HepG2 (cell line): Measurements from ENCODE around the gene CNKSR3. TPM values are rescaled to one million over a fixed set of nuclear protein-coding genes. Genes with fewer than 3 reads are reported as not detected.

ENCODE experiments used
- CHD4 ChIP-seq: fragments of 200-600 bp; sonication (generic); IDR thresholded peaks from 2 replicates; pipeline ENCODE4 v1.7.0; 2017; ENCODE audit warnings: mild to moderate bottlenecking, low read length, borderline replicate concordance
- POLR2G ChIP-seq: fragments of 200-400 bp; formaldehyde crosslinking; IDR thresholded peaks from 2 replicates; pipeline ENCODE4 v1.6.1; 2018; ENCODE audit warnings: mild to moderate bottlenecking, low read depth, low read length, moderate library complexity
- RXRA ChIP-seq: sonication (generic); formaldehyde crosslinking; IDR thresholded peaks from 2 replicates; pipeline ENCODE4 v1.5.1; 2020; ENCODE audit warnings: missing genetic modification reagents
- ZNF282 ChIP-seq: fragments of 450-650 bp; IDR thresholded peaks from 2 replicates; pipeline ENCODE4 v1.6.1; 2018; ENCODE audit not compliant: partially characterized antibody
- ZNF296 ChIP-seq: sonication (generic); formaldehyde crosslinking; conservative IDR thresholded peaks from 2 replicates; pipeline ENCODE4 v1.5.0; 2020; ENCODE audit warnings: mild to moderate bottlenecking, missing genetic modification reagents
- ZNF430 ChIP-seq: sonication (generic); formaldehyde crosslinking; IDR thresholded peaks from 2 replicates; pipeline ENCODE4 v1.9.0; 2021; ENCODE audit warnings: mild to moderate bottlenecking, missing genetic modification reagents
- ZNF569 ChIP-seq: sonication (generic); formaldehyde crosslinking; IDR thresholded peaks from 2 replicates; pipeline ENCODE4 v1.5.0; 2020; ENCODE audit warnings: mild to moderate bottlenecking, missing genetic modification reagents, moderate library complexity, borderline replicate concordance
- ZSCAN22 ChIP-seq: sonication (generic); formaldehyde crosslinking; IDR thresholded peaks from 2 replicates; pipeline ENCODE4 v1.4.0; 2020; ENCODE audit warnings: mild to moderate bottlenecking, missing genetic modification reagents
- ZSCAN29 ChIP-seq: sonication (generic); formaldehyde crosslinking; conservative IDR thresholded peaks from 2 replicates; pipeline ENCODE4 v1.4.0; 2020; ENCODE audit warnings: mild to moderate bottlenecking, missing genetic modification reagents
- polyA plus RNA-seq, 8 experiments: library from polyadenylated mRNA; depleted of rRNA in 3 of 8; stranded (reverse) in 7 of 8; unstranded in 1 of 8; fragments of >200 nt; fragmentation: Illumina TruSeq in 4 of 8; extraction: Trizol in 4 of 8; gene quantifications; 2 replicates each; pipeline versions ENCODE4 v1.2.1 to v1.2.3, GENCODE V29; 2011 to 2016; ENCODE audit warnings: low read depth in 4 of 8, missing spikeins in 1 of 8, mixed read lengths in 1 of 8; ENCODE audit not compliant: insufficient read depth in 1 of 8
- total RNA-seq, 5 experiments: library from RNA; depleted of rRNA; stranded (reverse); fragments of >200 nt; fragmentation: Illumina TruSeq; extraction: Trizol; gene quantifications; 2 replicates each; pipeline ENCODE4 v1.2.3, GENCODE V29; 2016; ENCODE audit warnings: low read depth in 1 of 5
- TF ChIP-seq, protein P1 (sequence below): sonication (generic); formaldehyde crosslinking; IDR thresholded peaks from 2 replicates; pipeline ENCODE4 v1.5.1; 2020; ENCODE audit warnings: missing genetic modification reagents, mild to moderate bottlenecking, borderline replicate concordance
- TF ChIP-seq, protein P2 (sequence below): IDR thresholded peaks from 2 replicates; pipeline ENCODE4 v1.6.1; 2016; ENCODE audit warnings: missing compliant biosample characterization, missing genetic modification reagents, borderline replicate concordance
- TF ChIP-seq, protein P3 (sequence below): sonication (generic); formaldehyde crosslinking; IDR thresholded peaks from 2 replicates; pipeline ENCODE4 v1.5.0; 2020; ENCODE audit warnings: mild to moderate bottlenecking, missing genetic modification reagents
- TF ChIP-seq, protein P4 (sequence below): sonication (generic); formaldehyde crosslinking; IDR thresholded peaks from 2 replicates; pipeline ENCODE4 v1.5.0; 2020; ENCODE audit warnings: missing genetic modification reagents, mild to moderate bottlenecking, borderline replicate concordance
- TF ChIP-seq, protein P5 (sequence below): sonication (generic); formaldehyde crosslinking; IDR thresholded peaks from 2 replicates; pipeline ENCODE4 v1.4.0; 2020; ENCODE audit warnings: missing genetic modification reagents, mild to moderate bottlenecking, borderline replicate concordance
- TF ChIP-seq, protein P6 (sequence below): sonication (generic); formaldehyde crosslinking; IDR thresholded peaks from 2 replicates; pipeline ENCODE4 v1.8.1; 2023; ENCODE audit warnings: missing genetic modification reagents, inconsistent platforms, borderline replicate concordance

Gene CNKSR3
- total and polyA plus RNA-seq, 2 of the 13 experiments (the other 11 are each of a cell fraction or from before 2014, with no cell fraction given), result 9.2 to 38.6 TPM

DNA sequence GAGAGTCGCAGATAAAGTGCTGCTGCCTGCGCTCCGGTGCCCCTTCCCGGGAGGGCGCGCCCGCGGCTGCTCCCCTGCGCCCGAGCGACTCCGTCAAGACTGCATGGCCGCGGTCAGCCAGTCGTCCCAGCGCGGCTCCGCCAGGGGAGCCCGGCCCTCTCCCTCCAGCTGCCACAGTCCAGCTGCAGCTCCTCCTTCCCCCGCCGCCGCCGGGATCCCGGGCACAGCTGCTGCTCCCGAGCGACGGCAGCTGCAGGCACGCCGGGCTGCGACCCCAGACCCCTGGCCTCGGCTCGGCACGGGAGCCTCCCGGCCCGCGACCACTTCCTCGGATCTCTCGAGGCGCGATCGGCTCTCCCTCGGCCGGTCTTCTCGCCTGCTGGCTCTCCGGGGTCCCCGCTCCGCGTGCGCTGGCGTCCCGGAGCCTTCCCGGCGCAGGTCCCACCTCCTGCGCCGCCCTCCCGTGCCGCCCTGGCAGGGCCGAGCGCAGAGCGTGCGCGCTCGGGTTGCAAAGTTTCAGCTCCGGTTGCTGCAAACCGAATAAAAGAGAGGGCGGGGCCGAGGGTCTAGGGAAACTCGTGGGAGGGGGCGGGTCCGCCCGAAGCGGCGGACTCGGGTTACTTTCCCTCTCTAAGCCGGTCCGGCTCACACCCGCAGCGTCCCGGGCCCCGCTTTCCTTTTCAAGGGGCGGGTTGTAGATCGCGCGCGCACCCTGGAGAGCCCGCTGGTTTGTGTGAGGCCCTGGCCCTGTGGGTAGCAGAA, at the start of gene CNKSR3 (continued):
- TF ChIP-seq, protein P1, sequence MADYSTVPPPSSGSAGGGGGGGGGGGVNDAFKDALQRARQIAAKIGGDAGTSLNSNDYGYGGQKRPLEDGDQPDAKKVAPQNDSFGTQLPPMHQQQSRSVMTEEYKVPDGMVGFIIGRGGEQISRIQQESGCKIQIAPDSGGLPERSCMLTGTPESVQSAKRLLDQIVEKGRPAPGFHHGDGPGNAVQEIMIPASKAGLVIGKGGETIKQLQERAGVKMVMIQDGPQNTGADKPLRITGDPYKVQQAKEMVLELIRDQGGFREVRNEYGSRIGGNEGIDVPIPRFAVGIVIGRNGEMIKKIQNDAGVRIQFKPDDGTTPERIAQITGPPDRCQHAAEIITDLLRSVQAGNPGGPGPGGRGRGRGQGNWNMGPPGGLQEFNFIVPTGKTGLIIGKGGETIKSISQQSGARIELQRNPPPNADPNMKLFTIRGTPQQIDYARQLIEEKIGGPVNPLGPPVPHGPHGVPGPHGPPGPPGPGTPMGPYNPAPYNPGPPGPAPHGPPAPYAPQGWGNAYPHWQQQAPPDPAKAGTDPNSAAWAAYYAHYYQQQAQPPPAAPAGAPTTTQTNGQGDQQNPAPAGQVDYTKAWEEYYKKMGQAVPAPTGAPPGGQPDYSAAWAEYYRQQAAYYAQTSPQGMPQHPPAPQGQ (CRISPR knock-in tag), result 0 out of 2 replicates have a peak, but pooled peaks have one; percentile 59
- TF ChIP-seq ZSCAN22 (CRISPR knock-in tag) (peak; percentile 77; the same call in 1 of the 2 replicates), ZNF296 (no peak), ZNF430 (CRISPR knock-in tag) (no peak), POLR2G (peak; percentile 86), ZSCAN29 (CRISPR knock-in tag) (peak; percentile 98), ZNF569 (CRISPR knock-in tag) (no peak), CHD4 (no peak), RXRA (peak; percentile 30; the same call in 1 of the 2 replicates), ZNF282 (no peak)
- TF ChIP-seq, protein P2, sequence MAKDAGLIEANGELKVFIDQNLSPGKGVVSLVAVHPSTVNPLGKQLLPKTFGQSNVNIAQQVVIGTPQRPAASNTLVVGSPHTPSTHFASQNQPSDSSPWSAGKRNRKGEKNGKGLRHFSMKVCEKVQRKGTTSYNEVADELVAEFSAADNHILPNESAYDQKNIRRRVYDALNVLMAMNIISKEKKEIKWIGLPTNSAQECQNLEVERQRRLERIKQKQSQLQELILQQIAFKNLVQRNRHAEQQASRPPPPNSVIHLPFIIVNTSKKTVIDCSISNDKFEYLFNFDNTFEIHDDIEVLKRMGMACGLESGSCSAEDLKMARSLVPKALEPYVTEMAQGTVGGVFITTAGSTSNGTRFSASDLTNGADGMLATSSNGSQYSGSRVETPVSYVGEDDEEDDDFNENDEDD (CRISPR knock-in tag), result peak; percentile 74; the same call in 1 of the 2 replicates
- TF ChIP-seq, protein P3, sequence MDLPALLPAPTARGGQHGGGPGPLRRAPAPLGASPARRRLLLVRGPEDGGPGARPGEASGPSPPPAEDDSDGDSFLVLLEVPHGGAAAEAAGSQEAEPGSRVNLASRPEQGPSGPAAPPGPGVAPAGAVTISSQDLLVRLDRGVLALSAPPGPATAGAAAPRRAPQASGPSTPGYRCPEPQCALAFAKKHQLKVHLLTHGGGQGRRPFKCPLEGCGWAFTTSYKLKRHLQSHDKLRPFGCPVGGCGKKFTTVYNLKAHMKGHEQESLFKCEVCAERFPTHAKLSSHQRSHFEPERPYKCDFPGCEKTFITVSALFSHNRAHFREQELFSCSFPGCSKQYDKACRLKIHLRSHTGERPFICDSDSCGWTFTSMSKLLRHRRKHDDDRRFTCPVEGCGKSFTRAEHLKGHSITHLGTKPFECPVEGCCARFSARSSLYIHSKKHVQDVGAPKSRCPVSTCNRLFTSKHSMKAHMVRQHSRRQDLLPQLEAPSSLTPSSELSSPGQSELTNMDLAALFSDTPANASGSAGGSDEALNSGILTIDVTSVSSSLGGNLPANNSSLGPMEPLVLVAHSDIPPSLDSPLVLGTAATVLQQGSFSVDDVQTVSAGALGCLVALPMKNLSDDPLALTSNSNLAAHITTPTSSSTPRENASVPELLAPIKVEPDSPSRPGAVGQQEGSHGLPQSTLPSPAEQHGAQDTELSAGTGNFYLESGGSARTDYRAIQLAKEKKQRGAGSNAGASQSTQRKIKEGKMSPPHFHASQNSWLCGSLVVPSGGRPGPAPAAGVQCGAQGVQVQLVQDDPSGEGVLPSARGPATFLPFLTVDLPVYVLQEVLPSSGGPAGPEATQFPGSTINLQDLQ (CRISPR knock-in tag), result peak; percentile 43; the same call in 1 of the 2 replicates
- TF ChIP-seq, protein P4, sequence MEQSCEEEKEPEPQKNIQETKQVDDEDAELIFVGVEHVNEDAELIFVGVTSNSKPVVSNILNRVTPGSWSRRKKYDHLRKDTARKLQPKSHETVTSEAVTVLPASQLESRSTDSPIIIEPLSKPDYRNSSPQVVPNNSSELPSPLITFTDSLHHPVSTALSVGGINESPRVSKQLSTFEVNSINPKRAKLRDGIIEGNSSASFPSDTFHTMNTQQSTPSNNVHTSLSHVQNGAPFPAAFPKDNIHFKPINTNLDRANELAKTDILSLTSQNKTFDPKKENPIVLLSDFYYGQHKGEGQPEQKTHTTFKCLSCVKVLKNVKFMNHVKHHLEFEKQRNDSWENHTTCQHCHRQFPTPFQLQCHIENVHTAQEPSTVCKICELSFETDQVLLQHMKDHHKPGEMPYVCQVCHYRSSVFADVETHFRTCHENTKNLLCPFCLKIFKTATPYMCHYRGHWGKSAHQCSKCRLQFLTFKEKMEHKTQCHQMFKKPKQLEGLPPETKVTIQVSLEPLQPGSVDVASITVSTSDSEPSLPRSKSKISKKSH (CRISPR knock-in tag), result no peak
- TF ChIP-seq, protein P5, sequence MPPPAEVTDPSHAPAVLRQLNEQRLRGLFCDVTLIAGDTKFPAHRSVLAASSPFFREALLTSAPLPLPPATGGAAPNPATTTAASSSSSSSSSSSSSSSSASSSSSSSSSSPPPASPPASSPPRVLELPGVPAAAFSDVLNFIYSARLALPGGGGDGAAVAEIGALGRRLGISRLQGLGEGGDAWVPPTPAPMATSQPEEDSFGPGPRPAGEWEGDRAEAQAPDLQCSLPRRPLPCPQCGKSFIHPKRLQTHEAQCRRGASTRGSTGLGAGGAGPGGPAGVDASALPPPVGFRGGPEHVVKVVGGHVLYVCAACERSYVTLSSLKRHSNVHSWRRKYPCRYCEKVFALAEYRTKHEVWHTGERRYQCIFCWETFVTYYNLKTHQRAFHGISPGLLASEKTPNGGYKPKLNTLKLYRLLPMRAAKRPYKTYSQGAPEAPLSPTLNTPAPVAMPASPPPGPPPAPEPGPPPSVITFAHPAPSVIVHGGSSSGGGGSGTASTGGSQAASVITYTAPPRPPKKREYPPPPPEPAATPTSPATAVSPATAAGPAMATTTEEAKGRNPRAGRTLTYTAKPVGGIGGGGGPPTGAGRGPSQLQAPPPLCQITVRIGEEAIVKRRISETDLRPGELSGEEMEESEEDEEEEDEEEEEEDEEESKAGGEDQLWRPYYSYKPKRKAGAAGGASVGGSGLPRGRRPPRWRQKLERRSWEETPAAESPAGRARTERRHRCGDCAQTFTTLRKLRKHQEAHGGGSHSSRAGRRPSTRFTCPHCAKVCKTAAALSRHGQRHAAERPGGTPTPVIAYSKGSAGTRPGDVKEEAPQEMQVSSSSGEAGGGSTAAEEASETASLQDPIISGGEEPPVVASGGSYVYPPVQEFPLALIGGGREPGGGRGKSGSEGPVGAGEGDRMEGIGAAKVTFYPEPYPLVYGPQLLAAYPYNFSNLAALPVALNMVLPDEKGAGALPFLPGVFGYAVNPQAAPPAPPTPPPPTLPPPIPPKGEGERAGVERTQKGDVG (CRISPR knock-in tag), result no peak
- TF ChIP-seq, protein P6, sequence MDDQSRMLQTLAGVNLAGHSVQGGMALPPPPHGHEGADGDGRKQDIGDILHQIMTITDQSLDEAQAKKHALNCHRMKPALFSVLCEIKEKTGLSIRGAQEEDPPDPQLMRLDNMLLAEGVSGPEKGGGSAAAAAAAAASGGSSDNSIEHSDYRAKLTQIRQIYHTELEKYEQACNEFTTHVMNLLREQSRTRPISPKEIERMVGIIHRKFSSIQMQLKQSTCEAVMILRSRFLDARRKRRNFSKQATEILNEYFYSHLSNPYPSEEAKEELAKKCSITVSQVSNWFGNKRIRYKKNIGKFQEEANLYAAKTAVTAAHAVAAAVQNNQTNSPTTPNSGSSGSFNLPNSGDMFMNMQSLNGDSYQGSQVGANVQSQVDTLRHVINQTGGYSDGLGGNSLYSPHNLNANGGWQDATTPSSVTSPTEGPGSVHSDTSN, result no peak
